OCI-LY1 (cell line): ENCODE measurements around the gene STRIT1.

Experiments
- CTCF ChIP-seq: fragments of 200-600 bp; sonication (generic), shearing (Covaris generic); IDR thresholded peaks from 2 replicates; pipeline ENCODE4 v1.5.1; 2017; ENCODE audit warnings: mild to moderate bottlenecking, antibody characterized with exemption, low read length, moderate library complexity, mixed read lengths
- EZH2 ChIP-seq: fragments of 200-600 bp; sonication (generic), shearing (Covaris generic); IDR thresholded peaks from 2 replicates; pipeline ENCODE4 v1.8.0; 2017; ENCODE audit warnings: borderline replicate concordance, mixed run types, mild to moderate bottlenecking, antibody characterized with exemption, low read length, moderate library complexity, mixed read lengths

- TF ChIP-seq CTCF (no peak), EZH2 (no peak)
Observed at GRCh38 chr3:155312781-155313180, 19.3 kb upstream of the STRIT1 start.
